LNCaP clone FGC (cell line): ENCODE results near the gene MATN1.

ENCODE experiments used
- DNase-seq: peaks from one replicate; pipeline ENCODE4 v3.0.0-alpha.2; 2011; ENCODE audit warnings: low read depth
- H3K4me3 ChIP-seq: 2 replicates; pipeline ENCODE4 v1.5.1; 2011; ENCODE audit warnings: mild to moderate bottlenecking, low read depth, low read length, control low read depth
- CTCF ChIP-seq: IDR thresholded peaks from 2 replicates; pipeline ENCODE4 v1.5.1; 2012; ENCODE audit warnings: mild to moderate bottlenecking; ENCODE audit not compliant: control insufficient read depth, insufficient read depth; ENCODE audit errors: extremely low read depth

Gene MATN1

DNA sequence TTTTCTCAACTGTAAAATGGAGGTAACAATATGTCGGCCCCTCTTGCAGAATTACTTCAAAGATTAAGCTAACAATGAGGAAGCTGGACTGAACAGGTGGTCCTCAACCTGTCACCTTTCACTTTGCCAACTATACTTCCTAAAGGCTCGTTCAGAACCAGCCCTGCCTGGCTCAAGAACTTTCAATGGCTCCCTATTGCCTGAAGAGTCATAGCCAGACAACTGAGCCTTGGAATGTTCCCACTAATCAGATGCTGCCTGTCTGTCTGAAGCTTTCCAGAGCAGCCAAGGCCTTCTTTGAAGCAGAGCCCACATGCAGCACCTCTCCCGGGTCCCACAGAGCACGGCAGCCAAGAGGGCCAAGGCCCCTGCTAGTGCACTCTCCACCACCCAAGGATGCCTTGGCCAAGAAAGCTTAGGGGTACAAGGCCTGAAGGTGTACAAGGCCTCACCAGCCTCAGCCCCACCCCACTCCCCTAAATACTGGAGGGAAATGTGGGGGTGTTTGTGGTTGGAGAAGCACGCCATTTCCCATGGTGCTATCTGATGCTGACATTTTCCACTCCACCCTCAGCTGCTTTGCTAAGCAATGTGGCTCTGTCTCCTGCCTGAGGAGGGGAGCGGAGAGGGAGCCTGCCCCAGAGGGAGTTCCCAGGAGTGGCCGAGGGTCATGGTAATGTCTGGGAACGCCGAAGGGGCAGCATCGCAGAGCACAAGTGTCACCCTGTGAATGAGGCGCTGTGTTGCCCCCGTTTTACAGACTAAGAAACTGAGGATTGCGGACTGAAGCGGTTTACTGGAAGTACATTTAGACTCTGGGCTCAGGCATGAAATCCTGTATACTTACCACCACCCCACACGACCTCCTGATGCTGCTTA, 42.4 kb upstream of the MATN1 start:
- H3K4me3 ChIP-seq, result no peak overlapping the region
- TF ChIP-seq CTCF, result no peak
- no peak for DNase-seq

DNA sequence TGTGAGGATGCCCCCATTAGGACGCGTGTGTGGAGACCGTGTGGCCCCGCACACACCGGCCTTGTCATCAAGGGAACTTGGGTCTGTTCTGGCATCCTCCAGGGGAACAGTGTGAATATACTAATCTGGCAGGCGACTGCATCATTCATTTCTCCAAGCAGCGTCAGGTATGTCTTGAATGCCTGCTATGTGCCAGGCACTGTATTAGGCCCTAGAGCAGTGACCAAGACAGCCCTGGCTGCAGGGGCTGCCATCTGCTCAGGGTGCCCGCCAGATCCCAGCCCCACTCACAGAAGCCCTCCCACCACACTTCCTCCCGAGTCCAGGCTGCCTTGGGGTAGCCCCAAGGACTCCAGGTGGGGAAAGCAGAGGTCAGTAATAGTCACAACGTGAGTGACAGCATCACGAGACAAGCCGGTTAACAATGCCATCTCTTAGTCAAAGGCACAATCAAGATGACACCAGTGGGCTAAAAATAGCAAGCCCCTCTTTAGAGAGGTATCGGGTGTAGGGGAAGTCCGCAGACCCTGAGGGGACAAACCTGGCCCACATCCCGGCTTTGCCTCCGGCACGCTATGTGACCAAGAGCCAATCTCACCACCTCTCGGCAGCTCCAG, 41.7 kb upstream of the MATN1 start:
- TF ChIP-seq CTCF, result no peak
- no peak for DNase-seq
- H3K4me3 ChIP-seq, result no peak overlapping the region

- no peak overlapping the region for H3K4me3 ChIP-seq
- no peak for DNase-seq
- TF ChIP-seq CTCF, result no peak
Measured at GRCh38 chr1:30764396-30764795, 41.0 kb upstream of the MATN1 start.

DNA sequence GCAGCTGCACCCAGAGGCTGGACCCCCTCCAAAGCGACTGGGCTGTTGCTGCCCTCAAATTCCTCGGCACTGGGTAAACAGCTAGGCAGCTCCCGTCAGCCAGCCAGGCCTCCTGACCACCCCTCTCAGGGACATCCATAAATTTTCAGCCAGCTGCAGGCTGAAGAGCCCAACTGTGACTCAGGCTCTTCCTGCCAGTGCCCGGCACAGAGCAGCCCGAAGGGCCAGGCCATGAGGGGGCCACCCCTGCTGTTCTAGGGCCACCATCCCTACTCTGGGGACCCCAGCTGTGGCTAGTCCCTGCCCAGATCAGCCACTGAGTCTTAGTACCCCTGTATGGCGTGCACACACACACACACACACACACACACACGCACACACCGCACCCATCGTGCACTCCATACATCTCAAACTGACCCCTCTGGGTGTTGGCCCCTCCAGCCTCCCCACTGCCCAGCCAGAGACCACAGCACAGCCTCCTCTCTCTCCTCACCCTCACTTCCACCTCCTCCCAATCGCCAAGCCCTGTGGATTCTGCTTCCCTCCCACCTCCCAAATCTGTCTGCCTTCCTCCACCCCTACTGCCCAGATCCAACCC, 40.4 kb upstream of the MATN1 start:
- DNase-seq, result no peak
- H3K4me3 ChIP-seq, result no peak overlapping the region
- TF ChIP-seq CTCF, result no peak

- DNase-seq, result no peak
- H3K4me3 ChIP-seq, result no peak overlapping the region
- no peak for TF ChIP-seq CTCF
Measured at GRCh38 chr1:30762930-30763650, 39.7 kb upstream of the MATN1 start.

GRCh38 chr1:30762152-30762929, 39.0 kb upstream of the MATN1 start:
- no peak for TF ChIP-seq CTCF
- DNase-seq, result no peak
- no peak overlapping the region for H3K4me3 ChIP-seq
